PC-3 (cell line): Measurements from ENCODE around the gene TAF5L. TPM values are rescaled to one million over a fixed set of nuclear protein-coding genes. Genes with fewer than 3 reads are reported as not detected.

ENCODE experiments used
- ATAC-seq: fragments of 200-7000 bp; cut with Tn5 transposase; 2 replicates; pipeline ENCODE4 v1.9.1; 2020; ENCODE audit warnings: mild to moderate bottlenecking, moderate library complexity
- BruUV-seq: library from RNA; stranded (reverse); fragments of 400-500 nt; replicated peaks from 2 replicates; lab custom pipeline; 2021; lab: Mats Ljungman, UMichigan
- CTCF ChIA-PET: fragments of 300-600 bp; sonication (Branson Sonifier 250); formaldehyde crosslinking; loops from one replicate; lab custom pipeline; 2022; ENCODE audit warnings: antibody characterized with exemption; lab: Charles Lee
- POLR2A ChIA-PET: fragments of 300-600 bp; sonication (Branson Sonifier 250); formaldehyde crosslinking; loops from one replicate; lab custom pipeline; 2022; ENCODE audit warnings: antibody characterized with exemption; ENCODE audit not compliant: unreplicated experiment; lab: Charles Lee
- DNase-seq: peaks from one replicate; pipeline ENCODE4 v3.0.0-alpha.2; 2015
- H2AFZ ChIP-seq: fragments of 300-600 bp; sonication (generic); 2 replicates; pipeline ENCODE4 v1.6.0; 2016; ENCODE audit warnings: antibody characterized with exemption, low read length
- H3F3A ChIP-seq: fragments of 300-600 bp; sonication (generic); one replicate; pipeline ENCODE4 v1.6.0; 2017; ENCODE audit warnings: antibody characterized with exemption, low read length, control low read depth, mild to moderate bottlenecking; ENCODE audit not compliant: unreplicated experiment
- H3K27ac ChIP-seq: fragments of 300-600 bp; sonication (generic); 2 replicates; pipeline ENCODE4 v1.5.1; 2016; ENCODE audit warnings: mild to moderate bottlenecking, low read length
- H3K27me3 ChIP-seq: fragments of 300-600 bp; sonication (generic); 2 replicates; pipeline ENCODE4 v1.6.1; 2016; ENCODE audit warnings: low read length, mixed read lengths
- H3K36me3 ChIP-seq: fragments of 300-600 bp; sonication (generic); 2 replicates; pipeline ENCODE4 v1.6.1; 2016; ENCODE audit warnings: low read depth, mixed run types, low read length, mixed read lengths
- H3K4me1 ChIP-seq: fragments of 300-600 bp; sonication (generic); 2 replicates; pipeline ENCODE4 v1.5.1; 2016; ENCODE audit warnings: low read length; ENCODE audit not compliant: insufficient read depth
- H3K4me2 ChIP-seq: fragments of 300-600 bp; sonication (generic); 2 replicates; pipeline ENCODE4 v1.6.0; 2016; ENCODE audit warnings: low read length
- H3K4me3 ChIP-seq: fragments of 300-600 bp; sonication (generic); 2 replicates; pipeline ENCODE4 v1.5.1; 2016; ENCODE audit warnings: mild to moderate bottlenecking, low read length, mixed read lengths
- H3K79me2 ChIP-seq: fragments of 300-600 bp; sonication (generic); 2 replicates; pipeline ENCODE4 v1.6.1; 2017; ENCODE audit warnings: low read length, mixed read lengths
- H3K9ac ChIP-seq: fragments of 300-600 bp; sonication (generic); 2 replicates; pipeline ENCODE4 v1.6.0; 2016; ENCODE audit warnings: mild to moderate bottlenecking, low read length
- H3K9me2 ChIP-seq: fragments of 300-600 bp; sonication (generic); replicated peaks from 2 replicates; pipeline ENCODE4 v1.6.1; 2016; ENCODE audit warnings: mixed run types, low read length, mixed read lengths
- H3K9me3 ChIP-seq: fragments of 300-600 bp; sonication (generic); 2 replicates; pipeline ENCODE4 v1.6.1; 2016; ENCODE audit warnings: low read length, mixed read lengths
- H4K20me1 ChIP-seq: fragments of 300-600 bp; sonication (generic); 2 replicates; pipeline ENCODE4 v1.6.1; 2016; ENCODE audit warnings: low read length, mixed read lengths
- EZH2 ChIP-seq: fragments of 300-600 bp; sonication (generic); IDR thresholded peaks from one replicate; pipeline ENCODE4 v1.6.1; 2017; ENCODE audit warnings: antibody characterized with exemption, mild to moderate bottlenecking, low read length; ENCODE audit not compliant: unreplicated experiment
- EZH2phosphoT487 ChIP-seq: fragments of 300-600 bp; sonication (generic); IDR thresholded peaks from 2 replicates; pipeline ENCODE4 v1.6.1; 2018; ENCODE audit warnings: mild to moderate bottlenecking, antibody characterized with exemption, low read length, borderline replicate concordance
- intact Hi-C: fragments of 100-400 bp; cut with micrococcal nuclease; formaldehyde crosslinking; loops from 2 replicates; pipeline ENCODE4 v1.9.0; 2023
- total RNA-seq: library from RNA; depleted of rRNA; stranded (reverse); fragments of >200 nt; gene quantifications from 2 replicates; pipeline ENCODE4 v1.2.3, GENCODE V29; 2014
- TF ChIP-seq, protein P1 (sequence below): fragments of 300-600 bp; sonication (generic); conservative IDR thresholded peaks from 2 replicates; pipeline ENCODE4 v1.5.1; 2017; ENCODE audit warnings: antibody characterized with exemption, low read depth, mild to moderate bottlenecking, low read length

TAF5L gene
- total RNA-seq, 1 experiment from 2014 or later: 24.2 TPM

DNA sequence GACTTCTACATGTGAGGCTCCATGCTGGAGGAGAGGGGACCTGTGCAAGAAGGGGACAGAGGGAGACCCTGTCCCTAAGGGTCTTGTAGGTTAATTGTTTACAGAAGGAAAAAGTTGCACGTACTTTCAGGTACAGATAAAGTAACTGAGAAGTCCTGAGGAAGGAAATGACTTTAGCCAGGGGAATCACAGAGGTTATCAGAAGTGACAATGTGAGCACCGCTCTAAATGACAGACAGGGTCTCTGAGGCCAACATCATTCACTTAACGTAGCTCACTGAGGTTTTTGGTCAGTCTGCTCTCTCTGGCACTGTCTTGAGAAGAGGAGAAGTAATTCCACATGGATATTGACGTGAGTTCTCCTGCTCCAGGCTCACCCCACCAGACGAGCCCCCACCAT, 12.0 kb downstream of the TAF5L start:
- intact Hi-C loops: no loop called here

DNA sequence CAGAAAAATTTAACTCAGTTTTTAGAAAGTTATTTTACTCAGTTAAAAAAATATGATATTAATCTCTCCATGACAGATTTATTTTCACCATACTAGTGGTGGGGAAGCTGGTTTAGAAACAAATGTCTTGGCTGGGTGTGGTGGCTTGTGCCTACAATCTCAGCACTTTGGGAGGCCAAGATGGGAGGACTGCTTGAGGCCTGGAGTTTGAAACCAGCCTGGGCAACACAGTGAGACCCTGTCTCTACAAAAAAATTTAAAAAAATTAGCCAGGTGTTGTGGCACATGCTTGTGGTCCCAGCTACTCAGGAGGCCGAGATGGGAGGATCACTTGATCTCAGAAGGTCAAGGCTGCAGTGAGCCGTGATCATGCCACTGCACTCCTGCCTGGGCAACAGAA, 17.3 kb downstream of the TAF5L start:
- Histone ChIP-seq H3K27ac (no peak overlapping the region), H3K4me3 (no peak overlapping the region), H3K36me3 (peaks cover 64% of the 10 kb centered on the region), H3F3A (no peaks in the 10 kb centered on the region), H3K4me1 (no peaks in the 10 kb centered on the region), H2AFZ (no peak overlapping the region), H3K9me2 (no peaks in the 10 kb centered on the region), H3K9ac (no peak overlapping the region), H4K20me1 (no peaks in the 10 kb centered on the region), H3K27me3 (no peaks in the 10 kb centered on the region), H3K79me2 (no peaks in the 10 kb centered on the region), H3K4me2 (no peak overlapping the region), H3K9me3 (no peaks in the 10 kb centered on the region)
- intact Hi-C loops: no loop called here
- TF ChIP-seq, protein P1, sequence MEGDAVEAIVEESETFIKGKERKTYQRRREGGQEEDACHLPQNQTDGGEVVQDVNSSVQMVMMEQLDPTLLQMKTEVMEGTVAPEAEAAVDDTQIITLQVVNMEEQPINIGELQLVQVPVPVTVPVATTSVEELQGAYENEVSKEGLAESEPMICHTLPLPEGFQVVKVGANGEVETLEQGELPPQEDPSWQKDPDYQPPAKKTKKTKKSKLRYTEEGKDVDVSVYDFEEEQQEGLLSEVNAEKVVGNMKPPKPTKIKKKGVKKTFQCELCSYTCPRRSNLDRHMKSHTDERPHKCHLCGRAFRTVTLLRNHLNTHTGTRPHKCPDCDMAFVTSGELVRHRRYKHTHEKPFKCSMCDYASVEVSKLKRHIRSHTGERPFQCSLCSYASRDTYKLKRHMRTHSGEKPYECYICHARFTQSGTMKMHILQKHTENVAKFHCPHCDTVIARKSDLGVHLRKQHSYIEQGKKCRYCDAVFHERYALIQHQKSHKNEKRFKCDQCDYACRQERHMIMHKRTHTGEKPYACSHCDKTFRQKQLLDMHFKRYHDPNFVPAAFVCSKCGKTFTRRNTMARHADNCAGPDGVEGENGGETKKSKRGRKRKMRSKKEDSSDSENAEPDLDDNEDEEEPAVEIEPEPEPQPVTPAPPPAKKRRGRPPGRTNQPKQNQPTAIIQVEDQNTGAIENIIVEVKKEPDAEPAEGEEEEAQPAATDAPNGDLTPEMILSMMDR: no peak
- ATAC-seq (no peak), DNase-seq (no peak)
- ChIA-PET CTCF (no interaction called here), POLR2A (no interaction called here)
- no TSS peak for BruUV-seq

More for the DNA sequence above, 12.0 kb downstream of the TAF5L start:
- DNase-seq: no peak
- Histone ChIP-seq H4K20me1 (peaks cover 9% of the 10 kb centered on the region; the same call in 1 of the 2 replicates), H3K9me3 (no peaks in the 10 kb centered on the region), H3F3A (no peaks in the 10 kb centered on the region), H3K4me1 (no peaks in the 10 kb centered on the region), H2AFZ (no peak overlapping the region), H3K4me2 (no peak overlapping the region), H3K27ac (no peak overlapping the region), H3K9ac (no peak overlapping the region), H3K9me2 (no peaks in the 10 kb centered on the region), H3K4me3 (no peak overlapping the region), H3K36me3 (peaks cover 46% of the 10 kb centered on the region), H3K79me2 (peaks cover 40% of the 10 kb centered on the region), H3K27me3 (no peaks in the 10 kb centered on the region)
- ChIA-PET POLR2A (no interaction called here), CTCF (no interaction called here)
- BruUV-seq: no TSS peak
- TF ChIP-seq EZH2 (no peak), EZH2phosphoT487 (no peak)
- TF ChIP-seq, protein P1: no peak
- no peak for ATAC-seq

DNA sequence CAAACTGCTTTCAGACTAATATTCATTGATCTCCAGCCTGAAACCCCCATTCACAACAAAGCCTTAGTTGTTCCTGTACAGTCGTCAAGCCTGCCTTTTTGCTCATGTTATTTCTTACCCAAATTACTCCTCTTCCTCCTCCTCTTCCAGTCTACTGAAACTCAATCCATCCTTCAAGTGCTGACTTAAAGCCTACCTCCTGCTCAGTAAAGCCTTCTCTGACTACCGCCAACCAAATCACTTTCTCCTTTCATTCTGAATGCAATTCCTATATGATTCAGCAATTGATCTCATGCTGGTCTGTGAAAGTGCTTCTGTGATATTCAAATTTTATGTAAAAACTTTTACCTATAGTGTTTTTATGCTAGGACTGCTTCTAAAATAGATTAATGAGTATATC, 18.6 kb downstream of the TAF5L start:
- CTCF ChIA-PET: no interaction called here

More for the DNA sequence above, 18.6 kb downstream of the TAF5L start:
- Histone ChIP-seq H3K9ac (no peak overlapping the region), H2AFZ (no peak overlapping the region), H4K20me1 (no peaks in the 10 kb centered on the region), H3K27ac (no peak overlapping the region), H3K4me3 (no peak overlapping the region), H3K36me3 (peaks cover 63% of the 10 kb centered on the region), H3K79me2 (no peaks in the 10 kb centered on the region), H3K27me3 (no peaks in the 10 kb centered on the region), H3K9me2 (no peaks in the 10 kb centered on the region), H3K4me1 (no peaks in the 10 kb centered on the region), H3F3A (no peaks in the 10 kb centered on the region), H3K4me2 (no peak overlapping the region), H3K9me3 (no peaks in the 10 kb centered on the region)
- DNase-seq: no peak
- intact Hi-C loops: no loop called here
- no TSS peak for BruUV-seq
- POLR2A ChIA-PET: no interaction called here
- TF ChIP-seq EZH2 (no peak), EZH2phosphoT487 (no peak)
- TF ChIP-seq, protein P1: no peak
- ATAC-seq: no peak
